ENCODE data around the gene ANKMY1. TPM values are rescaled to one million over a fixed set of nuclear protein-coding genes. Genes with fewer than 3 reads are reported as not detected.
A peak's percentile ranks its signal among the peaks of the same experiment; 100 is the strongest.

The ANKMY1 gene
- total and polyA plus RNA-seq, 10 donors = 7.6 to 45.5 (median 29.4) TPM

DNA sequence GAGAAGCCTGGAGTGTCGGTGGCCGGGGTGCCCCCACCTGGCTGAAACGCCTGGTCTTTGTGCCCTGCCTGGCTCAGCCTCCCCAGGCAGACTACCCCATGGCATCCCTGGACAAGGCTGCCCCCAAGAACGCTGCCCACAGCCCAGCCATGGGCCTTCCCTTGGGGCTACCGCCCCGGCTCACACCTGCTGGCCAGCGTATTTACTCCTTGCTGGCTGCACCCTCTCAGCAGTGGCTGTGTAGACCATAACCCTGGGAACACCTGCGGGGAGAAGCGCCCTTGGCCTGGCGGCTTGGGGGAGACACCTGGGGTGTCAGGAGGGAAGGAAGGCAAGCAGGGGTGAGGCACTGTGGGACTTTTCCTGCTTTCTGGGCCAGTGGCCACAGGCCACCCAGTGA, 46.1 kb upstream of the ANKMY1 start:
- TF ChIP-seq POLR2A (IDR thresholded peaks at IDR 0.05) (no peak), POLR2AphosphoS5 (IDR thresholded peaks at IDR 0.05) (no peak)
- TF ChIP-seq, protein P1, sequence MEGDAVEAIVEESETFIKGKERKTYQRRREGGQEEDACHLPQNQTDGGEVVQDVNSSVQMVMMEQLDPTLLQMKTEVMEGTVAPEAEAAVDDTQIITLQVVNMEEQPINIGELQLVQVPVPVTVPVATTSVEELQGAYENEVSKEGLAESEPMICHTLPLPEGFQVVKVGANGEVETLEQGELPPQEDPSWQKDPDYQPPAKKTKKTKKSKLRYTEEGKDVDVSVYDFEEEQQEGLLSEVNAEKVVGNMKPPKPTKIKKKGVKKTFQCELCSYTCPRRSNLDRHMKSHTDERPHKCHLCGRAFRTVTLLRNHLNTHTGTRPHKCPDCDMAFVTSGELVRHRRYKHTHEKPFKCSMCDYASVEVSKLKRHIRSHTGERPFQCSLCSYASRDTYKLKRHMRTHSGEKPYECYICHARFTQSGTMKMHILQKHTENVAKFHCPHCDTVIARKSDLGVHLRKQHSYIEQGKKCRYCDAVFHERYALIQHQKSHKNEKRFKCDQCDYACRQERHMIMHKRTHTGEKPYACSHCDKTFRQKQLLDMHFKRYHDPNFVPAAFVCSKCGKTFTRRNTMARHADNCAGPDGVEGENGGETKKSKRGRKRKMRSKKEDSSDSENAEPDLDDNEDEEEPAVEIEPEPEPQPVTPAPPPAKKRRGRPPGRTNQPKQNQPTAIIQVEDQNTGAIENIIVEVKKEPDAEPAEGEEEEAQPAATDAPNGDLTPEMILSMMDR (IDR thresholded peaks at IDR 0.05 in 8 of 11, conservative IDR thresholded peaks at IDR 0.05 in 3 of 11) = no peak
- intact Hi-C loops (cut with DNase I; ENCODE audit: low total_unique reads) = no loop called here
- 87 to 91% (median 90%) methylated on average over 10 of the region's 10 CpGs for WGBS, 5 donors
- peaks cover 0 to 45% (median 18%) of the 10 kb centered on the region in 6 donors for H3K36me3 ChIP-seq
- H3K27ac ChIP-seq = peak overlapping the region in 1 of 8 donors; percentile 61
- peaks cover 0 to 38% (median 8%) of the 10 kb centered on the region in 6 donors for H3K4me1 ChIP-seq
- no peaks in the 10 kb centered on the region for H3K27me3 ChIP-seq (replicated peaks in 1 of 7)
- no peak overlapping the region for H3K4me3 ChIP-seq
- H3K9me3 ChIP-seq = no peaks in the 10 kb centered on the region
- DNase-seq = peak; percentile 66

GRCh38 chr2:240603081-240603835, 45.5 kb upstream of the ANKMY1 start:
- peaks cover 0 to 51% (median 24%) of the 10 kb centered on the region in 6 donors for H3K36me3 ChIP-seq
- intact Hi-C loops (cut with DNase I; ENCODE audit: low total_unique reads) = no loop called here
- peak; percentile 70 for DNase-seq
- TF ChIP-seq, protein P1 (IDR thresholded peaks at IDR 0.05 in 8 of 11, conservative IDR thresholded peaks at IDR 0.05 in 3 of 11) = no peak
- no peak for TF ChIP-seq POLR2A (IDR thresholded peaks at IDR 0.05)
- TF ChIP-seq POLR2AphosphoS5 (IDR thresholded peaks at IDR 0.05) = peak in 2 of 3 donors; percentile 8 to 23
- H3K9me3 ChIP-seq = no peaks in the 10 kb centered on the region
- peak overlapping the region in 1 of 8 donors; percentile 61 for H3K27ac ChIP-seq
- peaks cover 0 to 38% (median 8%) of the 10 kb centered on the region in 6 donors for H3K4me1 ChIP-seq
- no peak overlapping the region for H3K4me3 ChIP-seq
- no peaks in the 10 kb centered on the region for H3K27me3 ChIP-seq (replicated peaks in 1 of 7)
- WGBS, 5 donors = 89 to 94% (median 91%) methylated on average over 12 to 22 of the region's 22 CpGs

- DNase-seq = peak; percentile 63
- TF ChIP-seq, protein P1 (IDR thresholded peaks at IDR 0.05 in 8 of 11, conservative IDR thresholded peaks at IDR 0.05 in 3 of 11) = no peak
- no peak for TF ChIP-seq POLR2AphosphoS5 (IDR thresholded peaks at IDR 0.05)
- TF ChIP-seq POLR2A (IDR thresholded peaks at IDR 0.05) = no peak
- Histone ChIP-seq H3K4me3 (no peak overlapping the region), H3K36me3 (peaks cover 0 to 59% (median 32%) of the 10 kb centered on the region in 6 donors), H3K4me1 (peaks cover 0 to 38% (median 8%) of the 10 kb centered on the region in 6 donors), H3K27me3 (replicated peaks in 1 of 7) (no peaks in the 10 kb centered on the region), H3K27ac (peak overlapping the region in 1 of 8 donors; percentile 71), H3K9me3 (no peaks in the 10 kb centered on the region)
- intact Hi-C loops (cut with DNase I; ENCODE audit: low total_unique reads) = no loop called here
- WGBS, 5 donors = 89 to 94% (median 92%) methylated on average over 22 to 32 of the region's 32 CpGs
Observed at GRCh38 chr2:240602266-240603050, 44.7 kb upstream of the ANKMY1 start.

GRCh38 chr2:240601831-240602160, 44.0 kb upstream of the ANKMY1 start:
- TF ChIP-seq POLR2AphosphoS5 (IDR thresholded peaks at IDR 0.05) (no peak), POLR2A (IDR thresholded peaks at IDR 0.05) (no peak)
- TF ChIP-seq, protein P1 (IDR thresholded peaks at IDR 0.05 in 8 of 11, conservative IDR thresholded peaks at IDR 0.05 in 3 of 11) = no peak
- WGBS, 5 donors = 88 to 97% (median 92%) methylated on average over 5 to 11 of the region's 11 CpGs
- Histone ChIP-seq H3K27me3 (replicated peaks in 1 of 7) (no peaks in the 10 kb centered on the region), H3K4me1 (peaks cover 0 to 36% (median 8%) of the 10 kb centered on the region in 6 donors), H3K9me3 (no peaks in the 10 kb centered on the region), H3K36me3 (peaks cover 0 to 66% (median 37%) of the 10 kb centered on the region in 6 donors), H3K4me3 (no peak overlapping the region), H3K27ac (peak overlapping the region in 4 of 8 donors; percentile 18 to 71 (median 69))
- peak; percentile 66 for DNase-seq
- intact Hi-C loops (cut with DNase I; ENCODE audit: low total_unique reads) = no loop called here

Data from spleen (tissue), 11 donors.